ENCODE data around the gene SSH2.
"Not testable (repeated sequence)": the region's sequence is repeated elsewhere in the genome, so short reads cannot be mapped to it uniquely, and the experiment has no call there.

Gene SSH2

GRCh38 chr17:29740017-29740416 lies 190.0 kb downstream of the SSH2 start:
- DNase-seq (ENCODE audit: low read depth in 2 of 2), result no peak

- no peak for DNase-seq (ENCODE audit: low read depth in 2 of 2)
Observed at GRCh38 chr17:29734640-29735039, 195.4 kb downstream of the SSH2 start.

- no peak for DNase-seq (ENCODE audit: low read depth in 2 of 2)
Observed at GRCh38 chr17:29733166-29733565, 196.9 kb downstream of the SSH2 start.

GRCh38 chr17:29732613-29733012 lies 197.4 kb downstream of the SSH2 start:
- DNase-seq (ENCODE audit: low read depth in 2 of 2), result no peak

GRCh38 chr17:29732209-29732608 lies 197.8 kb downstream of the SSH2 start:
- no peak for DNase-seq (ENCODE audit: low read depth in 2 of 2)

GRCh38 chr17:29731589-29731929 lies 198.5 kb downstream of the SSH2 start:
- DNase-seq (ENCODE audit: low read depth in 2 of 2), result no peak

- no peak for DNase-seq (ENCODE audit: low read depth in 2 of 2)
Observed at GRCh38 chr17:29728490-29728889, 201.5 kb downstream of the SSH2 start.

- DNase-seq (ENCODE audit: low read depth in 2 of 2), result no peak
Observed at GRCh38 chr17:29726715-29727252, 203.2 kb downstream of the SSH2 start.

GRCh38 chr17:29725408-29725807 lies 204.6 kb downstream of the SSH2 start:
- DNase-seq (ENCODE audit: low read depth in 2 of 2), result not testable (repeated sequence)

GRCh38 chr17:29723278-29724047 lies 206.6 kb downstream of the SSH2 start:
- DNase-seq (ENCODE audit: low read depth in 2 of 2), result no peak

GRCh38 chr17:29722411-29723198 lies 207.4 kb downstream of the SSH2 start:
- no peak for DNase-seq (ENCODE audit: low read depth in 2 of 2)

GRCh38 chr17:29720551-29720950 lies 209.5 kb downstream of the SSH2 start:
- DNase-seq (ENCODE audit: low read depth in 2 of 2), result no peak

- no peak for DNase-seq (ENCODE audit: low read depth in 2 of 2)
Observed at GRCh38 chr17:29719469-29719868, 210.6 kb downstream of the SSH2 start.

GRCh38 chr17:29718446-29719039 lies 211.5 kb downstream of the SSH2 start:
- DNase-seq (ENCODE audit: low read depth in 2 of 2), result no peak

GRCh38 chr17:29717817-29718216 lies 212.2 kb downstream of the SSH2 start:
- no peak for DNase-seq (ENCODE audit: low read depth in 2 of 2)

- no peak for DNase-seq (ENCODE audit: low read depth in 2 of 2)
Observed at GRCh38 chr17:29716566-29716965, 213.5 kb downstream of the SSH2 start.

- no peak for DNase-seq (ENCODE audit: low read depth in 2 of 2)
Observed at GRCh38 chr17:29715680-29716079, 214.3 kb downstream of the SSH2 start.

- DNase-seq (ENCODE audit: low read depth in 2 of 2), result no peak
Observed at GRCh38 chr17:29714146-29714545, 215.9 kb downstream of the SSH2 start.

GRCh38 chr17:29713626-29714025 lies 216.4 kb downstream of the SSH2 start:
- DNase-seq (ENCODE audit: low read depth in 2 of 2), result no peak

- no peak for DNase-seq (ENCODE audit: low read depth in 2 of 2)
Observed at GRCh38 chr17:29711588-29712385, 218.2 kb downstream of the SSH2 start.

- DNase-seq (ENCODE audit: low read depth in 2 of 2), result no peak
Observed at GRCh38 chr17:29710891-29711418, 219.1 kb downstream of the SSH2 start.

GRCh38 chr17:29710520-29710884 lies 219.5 kb downstream of the SSH2 start:
- no peak for DNase-seq (ENCODE audit: low read depth in 2 of 2)
